Lower leg skin (tissue), 3 donors: ENCODE results near the gene CSGALNACT2.

Experiments
- CTCF ChIP-seq, 3 donors: fragments of 450-650 bp; IDR thresholded peaks; one replicate each; pipeline ENCODE4 v1.5.1; 2016; ENCODE audit warnings: antibody characterized with exemption in 3 of 3, mild to moderate bottlenecking in 3 of 3, moderate library complexity in 2 of 3
- POLR2A ChIP-seq, 2 donors: fragments of 450-650 bp; IDR thresholded peaks; one replicate each; pipeline ENCODE4 v1.6.1; 2016 to 2017; ENCODE audit warnings: antibody characterized with exemption in 2 of 2, mild to moderate bottlenecking in 1 of 2, moderate library complexity in 1 of 2

- TF ChIP-seq CTCF (IDR thresholded peaks at IDR 0.05) (no peak), POLR2A (IDR thresholded peaks at IDR 0.05) (no peak)
Observed at GRCh38 chr10:43234471-43235041, 96.3 kb downstream of the CSGALNACT2 start.
